Brain pericyte (primary cell): ENCODE results near the gene OR52W1.
"Not testable (repeated sequence)": the region's sequence is repeated elsewhere in the genome, so short reads cannot be mapped to it uniquely, and the experiment has no call there.

ENCODE experiments used
- DNase-seq: peaks from one replicate; pipeline ENCODE4 v3.0.0-alpha.2; 2012; ENCODE audit warnings: low read depth, low spot score

The OR52W1 gene

DNA sequence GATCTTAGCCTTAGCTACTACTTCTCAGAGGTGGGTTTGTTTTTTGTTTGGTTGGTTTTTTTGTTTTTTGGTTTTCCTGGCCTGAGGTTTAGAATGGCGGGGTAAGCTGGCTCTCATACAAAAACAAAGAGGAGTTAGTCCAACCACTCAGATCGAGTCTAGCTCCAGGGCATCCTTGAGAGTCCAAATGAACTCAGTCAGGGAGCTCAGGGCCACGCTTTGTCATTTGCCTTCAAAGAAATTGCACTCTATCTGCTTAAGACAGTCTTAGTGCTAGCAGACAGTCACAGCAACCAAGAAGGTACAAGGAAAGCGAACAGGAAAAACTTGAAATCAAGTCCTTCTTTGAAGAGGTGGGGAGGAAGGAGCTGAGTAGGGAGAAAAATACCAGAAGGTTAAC is 17.5 kb downstream of the OR52W1 start:
- DNase-seq, result no peak

DNA sequence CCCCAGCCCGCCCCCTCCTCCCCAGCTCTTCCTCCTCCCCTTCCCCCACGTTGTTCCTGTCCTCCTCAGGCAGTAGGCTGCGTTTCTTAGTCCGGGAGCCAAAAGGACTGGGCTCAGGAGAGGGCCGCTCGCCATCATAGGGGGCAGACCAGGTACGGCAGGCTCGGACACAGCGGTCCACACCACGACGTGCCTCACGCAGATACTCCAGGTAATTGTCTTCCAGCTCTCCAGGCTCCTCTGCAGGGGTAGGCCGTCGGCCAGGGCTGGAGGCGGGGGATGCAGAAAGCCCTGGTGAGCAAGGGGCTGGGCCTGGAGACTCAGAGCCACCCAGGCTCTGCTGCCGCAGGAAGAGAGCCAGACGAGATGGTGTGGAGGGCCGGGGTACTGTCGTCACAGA is 18.7 kb downstream of the OR52W1 start:
- DNase-seq, result no peak

DNA sequence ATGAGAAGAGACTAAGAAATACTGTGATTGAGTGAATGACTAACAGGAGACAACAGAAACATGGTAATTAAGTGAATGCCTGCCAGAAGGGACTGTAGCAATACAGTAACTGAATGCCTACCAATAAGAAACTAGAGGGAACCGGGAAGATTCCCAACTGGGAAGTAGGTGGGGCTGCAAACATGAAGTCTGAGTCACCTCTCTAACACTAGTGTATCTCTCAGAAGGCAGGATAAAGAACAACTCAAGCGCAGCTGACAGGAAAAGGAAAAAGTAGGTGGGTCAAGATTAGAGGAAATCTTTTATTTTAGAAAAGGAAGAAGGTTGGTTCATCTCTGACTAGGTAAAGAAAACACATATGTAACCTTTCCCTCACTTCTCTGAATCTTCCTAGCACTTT is 20.3 kb downstream of the OR52W1 start:
- no peak for DNase-seq

DNA sequence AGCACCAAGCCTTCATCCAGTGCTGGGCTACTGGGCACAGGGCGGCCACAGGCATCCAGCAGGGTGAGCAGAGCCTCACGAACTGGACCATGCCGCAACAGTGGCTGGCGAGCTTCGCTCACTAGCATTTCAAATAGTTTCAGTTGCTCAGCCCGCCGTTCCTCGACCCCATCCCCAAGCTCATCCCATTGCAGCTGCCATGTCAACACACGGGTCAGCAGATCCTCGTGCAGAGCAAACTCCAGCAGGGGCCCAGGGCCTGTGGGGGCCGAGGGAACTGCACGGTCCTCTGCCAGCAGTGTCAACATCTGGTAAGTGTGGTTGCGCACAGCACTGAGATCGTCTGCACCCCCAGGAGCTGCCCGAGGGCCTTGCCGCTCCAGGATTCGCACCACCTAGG is 24.8 kb downstream of the OR52W1 start:
- DNase-seq, result no peak

DNA sequence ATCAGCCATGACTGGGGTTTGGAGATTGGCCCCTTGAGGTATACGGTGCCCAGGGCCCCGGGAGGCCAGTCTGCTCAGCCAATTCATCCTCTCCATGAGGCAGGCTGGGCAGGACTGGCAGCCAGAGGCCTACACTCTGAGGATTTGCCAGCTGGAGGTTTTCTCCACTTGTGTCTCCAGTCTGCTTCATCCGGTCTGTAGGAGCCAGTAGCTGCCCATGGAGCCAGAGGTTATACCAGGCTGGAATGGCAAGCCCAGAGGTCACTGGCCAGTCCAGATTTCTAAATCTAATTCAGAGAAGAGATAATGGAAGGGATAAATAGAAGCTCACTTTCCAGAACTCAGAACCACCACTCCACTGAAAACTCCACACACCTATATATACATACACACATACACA is 25.4 kb downstream of the OR52W1 start:
- no peak for DNase-seq

DNA sequence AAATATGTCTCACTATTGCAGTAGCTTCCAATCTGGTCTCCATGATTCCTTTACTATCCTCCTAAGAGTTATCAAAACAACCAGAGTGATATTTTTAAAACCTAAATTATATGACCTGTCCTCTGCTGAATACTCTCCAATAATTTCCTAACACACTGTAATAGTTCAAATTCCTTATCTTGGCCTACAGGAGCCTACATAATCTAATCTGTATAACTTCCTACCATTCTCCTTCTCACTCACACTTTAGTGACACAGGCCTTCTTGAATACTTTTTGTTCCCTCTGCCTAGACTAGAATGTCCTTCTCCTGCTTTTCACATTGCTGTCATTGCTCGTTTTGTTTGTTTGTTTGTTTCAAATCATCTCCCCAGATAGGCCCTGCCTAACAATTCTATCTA is 26.0 kb downstream of the OR52W1 start:
- DNase-seq, result no peak

DNA sequence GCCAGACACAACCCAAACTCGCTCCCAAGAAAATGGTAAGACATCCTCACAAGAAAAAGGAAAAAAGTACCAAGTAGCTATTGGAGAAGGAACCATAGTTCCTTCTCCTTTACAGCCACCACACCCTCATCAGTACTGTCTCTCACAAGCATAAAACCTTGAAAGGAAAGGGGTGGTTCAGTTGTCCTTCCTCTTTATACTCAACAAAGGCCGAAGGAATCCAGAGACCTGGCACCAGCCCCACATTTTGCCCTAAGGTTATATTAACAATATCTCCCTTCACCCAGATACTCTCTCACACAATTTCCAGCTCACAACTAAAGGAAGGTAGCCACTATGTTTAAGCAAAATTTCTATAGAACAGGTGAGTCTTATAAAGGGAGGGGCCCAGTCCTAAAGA is 26.9 kb downstream of the OR52W1 start:
- DNase-seq, result no peak

DNA sequence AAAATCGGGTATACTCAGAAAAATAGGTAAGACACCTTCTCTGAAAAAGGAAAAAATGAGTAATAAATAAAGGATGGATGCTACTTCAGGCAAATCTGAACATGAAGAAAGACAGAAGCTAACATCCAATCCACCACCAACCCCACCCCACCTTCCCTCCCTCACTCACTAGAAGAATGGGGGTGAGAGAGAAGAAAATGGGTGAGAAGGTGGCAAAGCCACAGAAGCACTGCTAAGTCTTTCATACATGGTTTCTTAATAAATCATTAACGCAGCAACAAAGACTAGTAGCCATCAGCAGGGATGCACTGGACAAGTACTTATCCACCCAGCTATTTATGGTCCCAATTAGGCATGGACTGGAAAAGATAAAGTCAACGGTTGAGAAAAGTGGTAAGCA is 29.5 kb downstream of the OR52W1 start:
- DNase-seq, result no peak

DNA sequence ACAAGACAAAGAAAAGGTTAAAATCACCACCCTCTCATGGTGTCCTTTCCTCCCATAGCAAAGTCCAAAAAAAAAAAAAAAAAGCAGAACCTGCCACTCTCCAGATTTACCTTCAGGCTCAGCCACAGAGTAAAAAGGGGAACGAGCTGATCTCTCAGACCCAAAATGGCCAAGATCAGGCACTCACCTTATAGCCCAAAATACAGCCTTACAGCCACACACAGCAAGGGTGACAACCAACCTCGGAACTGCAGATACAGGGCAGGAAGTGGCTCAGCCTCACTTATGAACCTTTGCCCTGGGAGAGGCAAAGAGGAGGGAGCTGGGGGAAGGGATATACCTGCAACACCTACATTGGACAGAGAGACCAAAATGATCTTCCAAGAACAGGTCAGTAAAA is 30.9 kb downstream of the OR52W1 start:
- no peak for DNase-seq

DNA sequence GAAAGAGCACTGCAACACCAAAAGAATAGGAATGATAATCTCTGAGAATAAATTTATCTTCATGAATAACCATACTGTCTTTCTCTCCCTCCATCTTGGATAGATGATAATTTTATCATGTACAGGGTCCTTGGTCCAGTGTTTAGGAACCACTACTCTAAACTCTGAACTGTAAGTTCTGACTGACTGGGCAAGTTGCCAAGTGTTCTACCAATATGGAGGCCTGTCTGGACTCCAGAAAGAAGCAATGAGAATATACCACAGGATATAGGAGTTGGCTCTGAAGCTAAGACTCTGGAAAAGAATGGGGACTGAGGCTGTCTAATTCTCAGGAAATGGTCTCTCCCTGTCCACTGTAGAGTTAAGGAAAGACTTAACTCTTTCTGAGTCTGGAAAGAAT is 33.9 kb downstream of the OR52W1 start:
- DNase-seq, result no peak

DNA sequence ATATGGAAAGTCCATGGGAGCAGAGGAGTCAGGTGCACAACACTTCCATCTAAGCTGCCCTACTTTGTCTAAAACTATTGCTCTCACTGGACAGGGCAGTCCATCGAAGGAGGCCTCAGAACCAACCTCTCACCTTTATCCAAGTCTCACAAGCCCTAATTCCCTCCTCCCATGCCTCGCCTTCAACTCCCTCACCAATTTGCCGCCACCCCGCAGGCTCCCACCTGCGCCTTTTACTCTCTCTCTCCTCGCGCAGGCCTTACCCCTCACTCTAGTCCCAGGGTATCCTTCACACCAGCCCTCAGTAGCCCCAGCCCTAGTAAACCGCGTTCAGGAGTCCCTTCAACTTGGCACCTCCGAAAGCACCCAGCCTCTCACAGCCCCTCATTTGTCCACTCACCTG is 35.0 kb downstream of the OR52W1 start:
- DNase-seq, result no peak

DNA sequence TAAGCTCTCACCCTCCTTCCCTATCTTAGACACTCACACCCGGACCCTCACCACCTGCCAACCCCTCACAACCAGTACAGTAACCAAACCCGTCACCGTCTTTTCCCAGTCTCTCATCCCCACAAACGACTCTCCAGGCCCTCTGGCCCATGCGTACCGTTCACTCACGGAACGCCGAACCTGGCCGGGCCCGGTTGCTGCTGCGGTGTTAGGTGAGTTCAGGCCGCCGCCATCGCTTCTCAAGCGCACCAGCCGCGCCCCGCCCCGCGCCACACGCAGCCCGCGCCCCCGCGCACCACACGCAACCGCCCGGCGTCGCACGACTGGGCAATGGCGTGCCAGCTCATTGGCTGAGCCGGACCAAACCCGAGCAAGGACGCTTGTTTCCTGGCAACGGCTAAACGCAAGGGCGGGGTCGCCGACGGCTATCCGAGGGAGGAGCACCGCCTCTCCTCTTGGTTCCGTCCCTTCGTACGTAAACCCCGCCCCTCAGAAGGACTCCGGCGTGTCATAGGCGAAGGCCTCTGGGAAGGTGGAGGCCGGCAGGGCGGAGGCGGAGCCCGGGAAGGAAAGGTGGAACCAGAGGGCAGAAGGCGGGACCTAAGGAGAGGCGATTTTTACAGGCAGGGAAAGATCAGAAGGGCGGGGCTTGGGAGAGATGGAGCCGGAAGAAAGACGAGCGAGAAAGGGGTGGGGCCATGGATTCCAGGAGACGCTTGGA is 35.5 kb downstream of the OR52W1 start, which contains the start of gene FHIP1B:
Gene FHIP1B (minus strand): TSS at position 250 of the 721 bp plus-strand sequence. CDS start 10,120 bp downstream, outside the sequence.
- peak; percentile 99 for DNase-seq

DNA sequence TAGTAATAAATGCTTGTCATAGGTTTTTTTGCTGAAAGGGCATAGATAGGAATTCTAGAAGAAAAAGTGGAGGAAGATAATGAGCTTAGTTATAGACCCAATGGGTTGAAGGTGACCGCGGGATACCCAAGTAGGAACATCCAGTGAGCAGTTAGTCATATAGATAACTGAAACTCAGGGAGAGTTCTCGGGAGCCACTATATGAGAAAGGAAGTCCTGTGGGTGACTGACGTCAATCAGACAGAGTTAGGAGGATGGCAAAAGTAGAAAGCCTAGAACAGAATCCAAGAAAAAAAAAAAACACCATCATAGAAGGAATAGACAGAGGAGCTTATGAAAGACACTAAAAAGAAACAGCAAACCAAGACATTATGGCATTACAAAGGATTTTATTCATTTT is 38.2 kb downstream of the OR52W1 start:
- DNase-seq, result no peak

DNA sequence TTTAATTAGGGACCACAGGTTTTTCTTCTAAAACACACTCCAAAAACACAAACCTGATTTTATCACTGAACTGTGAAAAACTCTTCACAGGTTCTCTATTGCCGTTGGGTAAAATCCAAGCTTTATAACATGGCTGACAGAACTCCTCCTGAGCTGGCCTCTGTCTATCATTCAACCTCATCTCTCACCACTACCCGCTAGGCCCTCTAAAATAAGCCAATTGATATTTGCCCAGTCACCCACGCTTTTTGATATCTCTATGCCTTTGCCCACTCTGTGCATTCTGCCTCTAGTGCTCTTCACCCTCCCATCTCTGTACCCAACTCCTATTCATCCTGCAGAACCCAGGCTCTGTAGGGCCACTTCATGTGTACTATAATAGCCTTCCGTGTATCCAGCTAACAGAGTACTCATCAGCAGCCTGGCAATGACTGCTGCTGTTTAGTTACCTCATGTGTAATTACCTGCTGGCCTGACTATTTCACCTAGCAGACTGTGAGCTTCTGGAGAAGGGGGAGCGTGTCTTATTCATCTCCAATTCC is 38.8 kb downstream of the OR52W1 start:
- no peak for DNase-seq

DNA sequence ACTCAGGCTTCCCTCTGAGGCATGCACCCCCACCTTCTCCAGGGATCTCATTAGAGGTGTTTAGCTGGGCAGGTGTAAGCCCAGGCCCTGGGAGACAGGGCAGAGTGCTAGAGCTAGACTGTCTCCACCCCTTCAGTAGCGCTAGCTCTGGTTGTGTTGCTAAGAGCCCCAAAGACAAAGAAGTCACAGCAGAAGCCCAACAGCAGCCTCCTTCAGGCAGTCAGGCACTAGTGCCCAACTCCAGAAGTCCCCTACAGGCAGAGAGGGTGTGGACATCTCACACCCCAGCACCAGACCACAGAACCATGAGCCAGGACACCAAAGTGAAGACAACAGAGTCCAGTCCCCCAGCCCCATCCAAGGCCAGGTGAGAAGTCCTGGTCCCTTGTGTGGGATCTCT is 39.9 kb downstream of the OR52W1 start, which contains the start of gene CNGA4:
Gene CNGA4 (plus strand): TSS at position 188 of the 400 bp plus-strand sequence. CDS start 118 bp downstream, at position 306.
- DNase-seq, result no peak

DNA sequence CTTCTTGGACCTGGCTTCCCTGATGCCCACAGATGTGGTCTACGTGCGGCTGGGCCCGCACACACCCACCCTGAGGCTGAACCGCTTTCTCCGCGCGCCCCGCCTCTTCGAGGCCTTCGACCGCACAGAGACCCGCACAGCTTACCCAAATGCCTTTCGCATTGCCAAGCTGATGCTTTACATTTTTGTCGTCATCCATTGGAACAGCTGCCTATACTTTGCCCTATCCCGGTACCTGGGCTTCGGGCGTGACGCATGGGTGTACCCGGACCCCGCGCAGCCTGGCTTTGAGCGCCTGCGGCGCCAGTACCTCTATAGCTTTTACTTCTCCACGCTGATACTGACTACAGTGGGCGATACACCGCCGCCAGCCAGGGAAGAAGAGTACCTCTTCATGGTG is 41.1 kb downstream of the OR52W1 start:
- no peak for DNase-seq

DNA sequence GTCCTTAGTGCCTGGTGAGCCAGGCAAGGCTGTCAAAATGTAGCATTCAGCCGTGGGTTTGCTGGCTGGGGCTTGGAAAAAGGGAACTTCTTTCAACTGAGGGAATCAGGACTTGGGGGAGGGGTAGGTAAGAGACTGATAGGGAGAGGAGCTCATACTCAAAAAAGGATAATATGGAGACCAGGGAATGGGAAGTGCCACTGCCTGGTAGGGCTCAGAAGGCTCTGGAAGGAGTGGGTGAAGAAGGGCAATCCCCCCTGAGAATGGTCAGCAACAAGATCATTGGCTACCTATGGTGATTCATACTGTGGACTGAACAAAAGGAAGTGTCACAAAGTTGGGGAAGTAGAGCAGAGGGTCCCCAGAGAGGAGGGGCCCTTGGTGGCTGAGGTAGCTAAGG is 41.8 kb downstream of the OR52W1 start:
- DNase-seq, result no peak

DNA sequence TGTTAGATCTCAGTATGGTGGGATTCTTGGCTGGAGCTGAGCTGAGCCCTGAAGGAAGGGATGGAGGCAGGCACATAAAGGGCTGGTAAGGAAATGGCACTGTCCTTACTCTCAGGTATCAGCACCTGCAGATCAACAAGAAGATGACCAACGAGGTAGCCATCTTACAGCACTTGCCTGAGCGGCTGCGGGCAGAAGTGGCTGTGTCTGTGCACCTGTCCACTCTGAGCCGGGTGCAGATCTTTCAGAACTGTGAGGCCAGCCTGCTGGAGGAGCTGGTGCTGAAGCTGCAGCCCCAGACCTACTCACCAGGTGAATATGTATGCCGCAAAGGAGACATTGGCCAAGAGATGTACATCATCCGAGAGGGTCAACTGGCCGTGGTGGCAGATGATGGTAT is 42.3 kb downstream of the OR52W1 start:
- no peak for DNase-seq

DNA sequence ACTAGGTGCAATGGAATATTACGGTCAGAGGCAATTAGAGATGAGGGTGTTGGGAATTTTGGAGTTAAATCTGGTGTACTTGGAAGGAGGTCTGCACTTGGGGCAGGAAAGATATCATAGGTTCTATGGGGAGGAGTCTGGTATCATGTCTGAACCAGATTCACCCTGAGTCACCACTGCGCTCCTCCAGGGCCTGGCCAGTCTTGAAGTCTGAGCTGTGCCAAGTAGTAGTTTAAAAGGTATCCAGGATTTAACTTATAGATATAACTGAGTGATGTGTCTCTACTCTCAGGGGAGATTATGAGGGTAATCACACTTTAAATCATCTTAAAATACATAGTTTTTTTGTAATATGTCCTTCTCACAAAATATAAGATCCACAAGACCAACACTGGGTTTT is 46.5 kb downstream of the OR52W1 start:
- DNase-seq, result no peak

DNA sequence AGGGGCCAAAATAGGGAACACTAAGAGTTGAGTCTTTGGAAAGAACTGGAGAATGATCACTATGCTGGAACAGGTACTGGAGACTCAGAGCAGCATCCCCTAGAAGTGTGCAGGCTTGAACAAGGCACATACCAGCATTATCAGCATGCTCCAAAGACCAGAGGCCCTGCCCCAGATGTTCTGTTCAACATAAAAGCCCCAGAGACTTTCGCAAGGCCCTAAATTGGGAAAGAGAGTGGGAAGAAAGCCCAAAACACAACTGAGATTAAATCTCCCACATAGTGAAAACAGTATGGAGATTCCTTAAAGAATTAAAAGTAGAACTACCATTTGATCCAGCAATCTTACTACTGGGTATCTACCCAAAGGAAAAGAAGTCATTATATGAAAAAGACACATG is 49.2 kb downstream of the OR52W1 start:
- no peak for DNase-seq

DNA sequence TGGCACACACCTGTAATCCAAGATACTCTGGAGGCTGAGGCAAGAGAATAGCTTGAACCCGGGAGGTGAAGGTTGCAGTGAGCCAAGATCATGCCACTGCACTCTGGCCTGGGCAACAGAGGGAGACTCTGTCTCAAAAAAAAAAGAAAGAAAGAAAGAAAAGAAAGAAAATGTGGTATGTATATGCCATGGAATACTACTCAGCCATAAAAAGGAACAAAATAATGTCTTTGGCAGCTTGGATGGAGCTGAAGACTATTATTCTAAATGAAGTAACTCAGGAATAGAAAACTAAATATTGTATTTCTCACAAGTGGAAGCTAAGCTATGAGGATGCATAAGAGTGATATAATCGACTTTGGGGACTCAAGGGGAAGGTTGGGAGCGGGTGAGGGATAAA is 49.9 kb downstream of the OR52W1 start:
- not testable (repeated sequence) for DNase-seq
